IPS DF 6.9 (cell line): ENCODE results near the gene PRKD2.
"Not testable (repeated sequence)": the region's sequence is repeated elsewhere in the genome, so short reads cannot be mapped to it uniquely, and the experiment has no call there.

Source experiments
- DNase-seq: peaks from one replicate; pipeline ENCODE4 v3.0.0-alpha.2; 2013; ENCODE audit warnings: low read depth, low spot score
- H3K27ac ChIP-seq: one replicate; pipeline ENCODE4 v1.5.1; 2013; ENCODE audit warnings: low read length, control low read depth
- H3K27me3 ChIP-seq: 2 replicates; pipeline ENCODE4 v1.6.1; 2013; ENCODE audit warnings: mild to moderate bottlenecking, low read length; ENCODE audit not compliant: control insufficient read depth, insufficient read depth
- H3K36me3 ChIP-seq: 2 replicates; pipeline ENCODE4 v1.6.1; 2013; ENCODE audit warnings: low read length; ENCODE audit not compliant: control insufficient read depth, insufficient read depth
- H3K4me1 ChIP-seq: 2 replicates; pipeline ENCODE4 v1.6.1; 2013; ENCODE audit warnings: low read length; ENCODE audit not compliant: control insufficient read depth, insufficient read depth
- H3K4me3 ChIP-seq: 2 replicates; pipeline ENCODE4 v1.5.1; 2013; ENCODE audit warnings: mild to moderate bottlenecking, low read length
- H3K9me3 ChIP-seq: 2 replicates; pipeline ENCODE4 v1.6.1; 2013; ENCODE audit warnings: low read length, inconsistent platforms; ENCODE audit not compliant: control insufficient read depth, insufficient read depth
- WGBS: extraction: QIAGEN DNeasy Blood & Tissue Kit; methylation state at CpG from one replicate; pipeline ENCODE4 v1.1.7; 2013; ENCODE audit warnings: mixed read lengths, missing lambda C conversion rate; ENCODE audit not compliant: insufficient read length, insufficient coverage; 5-methylcytosine and 5-hydroxymethylcytosine counted together

Gene PRKD2

GRCh38 chr19:46718157-46718933 is 1.4 kb upstream of the PRKD2 start:
- peaks cover 1% of the 10 kb centered on the region; the same call in 1 of the 2 replicates for H3K4me1 ChIP-seq
- H3K27me3 ChIP-seq: no peaks in the 10 kb centered on the region
- WGBS: no CpG with 5 or more reads among the region's 17 CpGs
- peaks cover 29% of the 10 kb centered on the region for H3K36me3 ChIP-seq
- H3K9me3 ChIP-seq: no peaks in the 10 kb centered on the region
- no peak overlapping the region for H3K4me3 ChIP-seq
- no peak for DNase-seq
- H3K27ac ChIP-seq: no peak overlapping the region

- H3K4me1 ChIP-seq: peaks cover 1% of the 10 kb centered on the region; the same call in 1 of the 2 replicates
- no peaks in the 10 kb centered on the region for H3K9me3 ChIP-seq
- H3K4me3 ChIP-seq: peak overlapping the region; percentile 87; the same call in 1 of the 2 replicates
- no peaks in the 10 kb centered on the region for H3K27me3 ChIP-seq
- no CpG with 5 or more reads among the region's 9 CpGs for WGBS
- no peak for DNase-seq
- H3K36me3 ChIP-seq: peaks cover 22% of the 10 kb centered on the region
- no peak overlapping the region for H3K27ac ChIP-seq
These were observed 816 bp upstream of the PRKD2 start for GRCh38 chr19:46717716-46718143.

GRCh38 chr19:46716672-46717033 is 261 bp downstream of the PRKD2 start:
- peaks cover 1% of the 10 kb centered on the region; the same call in 1 of the 2 replicates for H3K4me1 ChIP-seq
- no CpG with 5 or more reads among the region's 20 CpGs for WGBS
- H3K36me3 ChIP-seq: peaks cover 13% of the 10 kb centered on the region
- H3K4me3 ChIP-seq: peak overlapping the region; percentile 87; the same call in 1 of the 2 replicates
- no peak overlapping the region for H3K27ac ChIP-seq
- H3K9me3 ChIP-seq: no peaks in the 10 kb centered on the region
- H3K27me3 ChIP-seq: no peaks in the 10 kb centered on the region
- no peak for DNase-seq

GRCh38 chr19:46715975-46716671 is 791 bp downstream of the PRKD2 start:
- Histone ChIP-seq H3K36me3 (peaks cover 10% of the 10 kb centered on the region), H3K4me3 (peak overlapping the region; percentile 87; the same call in 1 of the 2 replicates), H3K27ac (no peak overlapping the region), H3K27me3 (no peaks in the 10 kb centered on the region), H3K9me3 (no peaks in the 10 kb centered on the region), H3K4me1 (peaks cover 1% of the 10 kb centered on the region; the same call in 1 of the 2 replicates)
- no CpG with 5 or more reads among the region's 42 CpGs for WGBS
- DNase-seq: no peak

GRCh38 chr19:46715620-46715974 is 1.3 kb downstream of the PRKD2 start:
- Histone ChIP-seq H3K4me1 (peaks cover 1% of the 10 kb centered on the region; the same call in 1 of the 2 replicates), H3K36me3 (peaks cover 7% of the 10 kb centered on the region), H3K27me3 (no peaks in the 10 kb centered on the region), H3K4me3 (peak overlapping the region; percentile 87; the same call in 1 of the 2 replicates), H3K9me3 (no peaks in the 10 kb centered on the region), H3K27ac (no peak overlapping the region)
- no peak for DNase-seq
- WGBS: no CpG with 5 or more reads among the region's 8 CpGs

GRCh38 chr19:46714444-46715106 is 2.3 kb downstream of the PRKD2 start:
- Histone ChIP-seq H3K4me3 (peak overlapping the region; percentile 63; the same call in 1 of the 2 replicates), H3K27ac (no peak overlapping the region), H3K36me3 (no peaks in the 10 kb centered on the region), H3K4me1 (peaks cover 1% of the 10 kb centered on the region; the same call in 1 of the 2 replicates), H3K9me3 (no peaks in the 10 kb centered on the region), H3K27me3 (no peaks in the 10 kb centered on the region)
- WGBS: no CpG with 5 or more reads among the region's 12 CpGs
- no peak for DNase-seq

GRCh38 chr19:46713781-46714443 is 3.0 kb downstream of the PRKD2 start:
- no peaks in the 10 kb centered on the region for H3K9me3 ChIP-seq
- peaks cover 1% of the 10 kb centered on the region; the same call in 1 of the 2 replicates for H3K4me1 ChIP-seq
- peak overlapping the region; percentile 63; the same call in 1 of the 2 replicates for H3K4me3 ChIP-seq
- no peaks in the 10 kb centered on the region for H3K36me3 ChIP-seq
- DNase-seq: no peak
- no CpG with 5 or more reads among the region's 39 CpGs for WGBS
- no peaks in the 10 kb centered on the region for H3K27me3 ChIP-seq
- no peak overlapping the region for H3K27ac ChIP-seq

- DNase-seq, H3K4me1 ChIP-seq, H3K36me3 ChIP-seq, H3K4me3 ChIP-seq, H3K9me3 ChIP-seq, H3K27ac ChIP-seq, H3K27me3 ChIP-seq: not testable (repeated sequence)
- WGBS: no CpG with 5 or more reads among the region's 6 CpGs
These were observed 4.1 kb downstream of the PRKD2 start for GRCh38 chr19:46712768-46713338.

GRCh38 chr19:46710687-46711086 is 6.2 kb downstream of the PRKD2 start:
- Histone ChIP-seq H3K36me3 (no peaks in the 10 kb centered on the region), H3K4me1 (peaks cover 1% of the 10 kb centered on the region; the same call in 1 of the 2 replicates), H3K27ac (no peak overlapping the region), H3K4me3 (no peak overlapping the region), H3K27me3 (no peaks in the 10 kb centered on the region), H3K9me3 (no peaks in the 10 kb centered on the region)
- no CpG with 5 or more reads among the region's 25 CpGs for WGBS
- no peak for DNase-seq
